ENCODE measurements around the gene PPFIBP2. TPM values are rescaled to one million over a fixed set of nuclear protein-coding genes. Genes with fewer than 3 reads are reported as not detected.

The PPFIBP2 gene
- polyA plus RNA-seq, 6 donors from 2014 or later = 3.7 to 13.3 (median 7.4) TPM

DNA sequence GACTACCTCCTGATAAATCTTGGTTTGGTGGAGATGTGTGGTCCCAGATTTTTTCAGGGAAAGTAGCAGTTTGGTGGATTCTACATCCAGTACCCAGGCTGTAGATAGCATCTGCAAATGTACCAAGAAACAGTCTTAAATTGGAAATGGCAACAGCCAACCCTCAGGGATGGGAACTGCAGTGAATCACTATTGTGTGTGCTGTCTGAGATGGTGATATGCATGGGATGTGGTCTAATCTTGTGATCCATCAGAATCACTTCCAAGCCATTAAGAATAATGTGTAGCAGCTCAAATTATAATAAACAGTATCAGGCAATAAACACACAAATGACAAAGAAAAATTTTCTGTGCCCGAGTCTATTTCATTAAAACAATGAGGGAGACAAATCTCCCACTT, 25.1 kb upstream of the PPFIBP2 start:
- no peak for ATAC-seq (ENCODE audit: low read depth in 2 of 2)
- no peak for DNase-seq

GRCh38 chr11:7489376-7489775, 24.4 kb upstream of the PPFIBP2 start:
- Mint-ChIP-seq H3K4me3 (no peak overlapping the region), H3K27me3 (no peaks in the 10 kb centered on the region), H3K36me3 (peaks cover 0 to 8% of the 10 kb centered on the region in 2 donors), H3K27ac (no peak overlapping the region), H3K4me1 (peaks cover 14 to 31% (median 30%) of the 10 kb centered on the region in 3 donors), H3K9me3 (peaks cover 0 to 2% (median 0%) of the 10 kb centered on the region in 7 donors)
- DNase-seq (no peak), ATAC-seq (ENCODE audit: low read depth in 2 of 2) (no peak)

More for the DNA sequence above, 25.1 kb upstream of the PPFIBP2 start:
- peaks cover 7 to 25% (median 24%) of the 10 kb centered on the region in 3 donors for H3K4me1 Mint-ChIP-seq
- H3K9me3 Mint-ChIP-seq = peaks cover 0 to 2% (median 0%) of the 10 kb centered on the region in 7 donors
- H3K4me3 Mint-ChIP-seq = no peak overlapping the region
- peaks cover 0 to 8% of the 10 kb centered on the region in 2 donors for H3K36me3 Mint-ChIP-seq
- H3K27ac Mint-ChIP-seq = no peak overlapping the region
- H3K27me3 Mint-ChIP-seq = no peaks in the 10 kb centered on the region

DNA sequence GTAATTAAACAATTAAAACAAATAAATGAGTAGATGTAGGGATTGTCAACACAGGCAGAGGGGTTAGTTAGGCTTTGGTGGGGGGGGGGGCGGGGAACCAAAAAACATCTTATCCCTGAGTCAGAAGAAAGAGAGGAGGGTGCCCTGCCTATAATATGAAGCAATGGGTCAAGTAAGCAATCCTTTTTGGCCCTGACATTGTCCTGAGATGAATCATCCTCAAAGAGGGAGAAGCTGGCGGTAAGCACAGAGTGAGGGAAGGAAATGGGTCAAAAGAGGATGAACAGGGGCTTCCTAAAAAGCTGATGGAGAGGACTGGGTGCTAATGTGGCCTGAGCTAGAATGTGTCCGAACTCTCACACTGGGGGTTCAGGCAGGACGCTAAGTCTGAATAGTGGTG, 23.7 kb upstream of the PPFIBP2 start:
- peaks cover 18 to 36% (median 36%) of the 10 kb centered on the region in 3 donors for H3K4me1 Mint-ChIP-seq
- H3K27ac Mint-ChIP-seq = no peak overlapping the region
- peaks cover 0 to 8% of the 10 kb centered on the region in 2 donors for H3K36me3 Mint-ChIP-seq
- peaks cover 0 to 2% (median 0%) of the 10 kb centered on the region in 7 donors for H3K9me3 Mint-ChIP-seq
- no peak overlapping the region for H3K4me3 Mint-ChIP-seq
- ATAC-seq (ENCODE audit: low read depth in 2 of 2) (no peak), DNase-seq (no peak)
- no peaks in the 10 kb centered on the region for H3K27me3 Mint-ChIP-seq

DNA sequence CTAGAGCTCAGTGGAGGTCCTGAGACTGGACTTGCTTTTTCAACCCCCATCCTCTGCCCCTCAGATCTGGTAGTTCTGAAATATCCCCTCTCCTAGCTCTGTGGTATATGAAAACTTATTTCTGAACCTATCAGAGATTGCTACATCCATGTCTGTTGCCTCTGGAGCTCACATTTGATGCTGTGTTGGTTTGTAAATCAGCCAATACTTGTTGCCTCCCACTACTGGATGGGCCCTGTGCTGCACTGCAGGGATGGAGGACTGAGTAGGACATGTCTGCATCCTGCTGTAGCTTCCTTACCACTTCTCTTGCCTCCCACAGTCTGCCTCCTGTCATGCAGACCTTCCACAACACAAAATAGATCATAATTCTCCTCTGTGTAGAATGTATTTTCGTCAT, 23.3 kb upstream of the PPFIBP2 start:
- Mint-ChIP-seq H3K4me3 (no peak overlapping the region), H3K4me1 (peaks cover 23 to 41% (median 37%) of the 10 kb centered on the region in 3 donors), H3K9me3 (peaks cover 0 to 2% (median 0%) of the 10 kb centered on the region in 7 donors), H3K36me3 (peaks cover 0 to 8% of the 10 kb centered on the region in 2 donors), H3K27ac (no peak overlapping the region), H3K27me3 (no peaks in the 10 kb centered on the region)
- no peak for DNase-seq
- ATAC-seq (ENCODE audit: low read depth in 2 of 2) = no peak

DNA sequence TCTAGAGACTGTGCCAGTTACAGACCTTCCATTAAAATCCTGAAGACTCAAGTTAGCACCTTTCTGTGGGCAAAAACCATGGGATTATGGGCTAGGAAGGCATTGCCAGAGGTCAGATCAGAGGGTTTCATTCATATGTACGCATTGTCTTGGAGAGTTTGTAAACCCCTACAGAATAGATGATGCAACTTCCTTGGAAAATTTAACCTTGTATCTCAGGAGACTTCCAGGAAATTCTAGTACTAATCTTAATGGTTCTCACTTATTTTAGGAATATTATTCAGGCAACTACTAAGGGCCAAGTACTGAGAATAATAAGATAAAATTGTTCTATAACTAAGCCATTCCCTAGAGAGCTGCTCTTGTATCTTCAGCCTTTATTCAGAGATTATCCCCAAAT, 21.5 kb upstream of the PPFIBP2 start:
- Mint-ChIP-seq H3K9me3 (peaks cover 0 to 3% (median 0%) of the 10 kb centered on the region in 7 donors), H3K4me3 (peak overlapping the region in 1 of 8 donors; percentile 59), H3K27ac (peak overlapping the region in 1 of 6 donors; percentile 28), H3K4me1 (peaks cover 34 to 58% (median 49%) of the 10 kb centered on the region in 3 donors), H3K36me3 (peaks cover 0 to 8% of the 10 kb centered on the region in 2 donors), H3K27me3 (no peaks in the 10 kb centered on the region)
- ATAC-seq (ENCODE audit: low read depth in 2 of 2) = no peak
- DNase-seq = no peak

GRCh38 chr11:7493670-7494069, 20.1 kb upstream of the PPFIBP2 start:
- ATAC-seq (ENCODE audit: low read depth in 2 of 2) (no peak), DNase-seq (no peak)
- H3K4me1 Mint-ChIP-seq = peaks cover 44 to 71% (median 63%) of the 10 kb centered on the region in 3 donors
- H3K9me3 Mint-ChIP-seq = peaks cover 0 to 3% (median 0%) of the 10 kb centered on the region in 7 donors
- H3K27ac Mint-ChIP-seq = peak overlapping the region in 2 of 6 donors; percentile 21 to 33
- H3K4me3 Mint-ChIP-seq = peak overlapping the region in 2 of 8 donors; percentile 13 to 35
- H3K27me3 Mint-ChIP-seq = no peaks in the 10 kb centered on the region
- peaks cover 0 to 8% of the 10 kb centered on the region in 2 donors for H3K36me3 Mint-ChIP-seq

DNA sequence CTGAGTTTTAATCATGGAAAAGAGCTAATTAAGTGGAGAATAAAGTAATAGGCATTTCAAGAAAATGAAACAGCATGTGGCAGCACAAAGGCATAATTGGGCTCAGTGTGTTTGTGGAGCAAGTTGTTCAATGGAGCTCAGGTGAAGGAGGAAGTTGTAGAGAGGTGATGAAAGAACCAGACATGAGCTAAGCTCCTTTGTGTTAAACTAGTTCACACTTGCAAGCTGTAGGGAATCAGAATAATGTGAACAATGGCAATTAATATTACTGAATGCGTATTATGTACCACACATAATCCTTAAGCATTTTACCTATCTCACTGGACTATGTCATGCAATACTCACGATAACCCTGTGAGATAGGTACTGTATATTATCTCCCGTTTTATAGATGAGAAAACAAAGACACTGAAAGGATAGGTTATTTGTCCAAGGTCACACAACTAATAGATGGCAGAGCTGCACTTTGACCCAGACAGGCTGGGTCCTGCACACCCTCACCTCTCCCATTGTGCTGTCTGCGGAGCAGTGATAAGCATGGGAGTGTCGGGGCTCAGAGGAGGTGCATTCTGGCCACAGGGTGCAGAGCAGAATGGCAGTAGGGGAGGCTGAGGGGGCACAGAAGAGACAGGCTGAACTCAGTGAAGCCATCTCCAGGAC, 19.6 kb upstream of the PPFIBP2 start:
- no peak for DNase-seq
- no peak for ATAC-seq (ENCODE audit: low read depth in 2 of 2)
- Mint-ChIP-seq H3K27ac (peak overlapping the region in 4 of 6 donors; percentile 21 to 72 (median 52)), H3K36me3 (peaks cover 0 to 5% of the 10 kb centered on the region in 2 donors), H3K9me3 (peaks cover 0 to 3% (median 0%) of the 10 kb centered on the region in 7 donors), H3K4me1 (peaks cover 47 to 77% (median 68%) of the 10 kb centered on the region in 3 donors), H3K27me3 (no peaks in the 10 kb centered on the region), H3K4me3 (peak overlapping the region in 3 of 8 donors; percentile 2 to 35 (median 16))

GRCh38 chr11:7495882-7496551, 17.8 kb upstream of the PPFIBP2 start:
- peak overlapping the region; percentile 95 to 100 (median 97) for H3K27ac Mint-ChIP-seq
- H3K9me3 Mint-ChIP-seq = peaks cover 0 to 3% (median 0%) of the 10 kb centered on the region in 7 donors
- ATAC-seq (ENCODE audit: low read depth in 2 of 2) (peak; percentile 82 to 91), DNase-seq (peak; percentile 75)
- H3K4me3 Mint-ChIP-seq = peak overlapping the region in 7 of 8 donors; percentile 1 to 80 (median 71)
- H3K4me1 Mint-ChIP-seq = peaks cover 47 to 82% (median 76%) of the 10 kb centered on the region in 3 donors
- H3K36me3 Mint-ChIP-seq = no peaks in the 10 kb centered on the region
- H3K27me3 Mint-ChIP-seq = no peaks in the 10 kb centered on the region

GRCh38 chr11:7498193-7498592, 15.6 kb upstream of the PPFIBP2 start:
- ATAC-seq (ENCODE audit: low read depth in 2 of 2) = peak in 1 of 2 donors; percentile 29
- peaks cover 44 to 65% (median 61%) of the 10 kb centered on the region in 3 donors for H3K4me1 Mint-ChIP-seq
- DNase-seq = no peak
- no peaks in the 10 kb centered on the region for H3K27me3 Mint-ChIP-seq
- H3K9me3 Mint-ChIP-seq = peaks cover 0 to 3% (median 0%) of the 10 kb centered on the region in 7 donors
- peak overlapping the region in 5 of 6 donors; percentile 57 to 98 (median 95) for H3K27ac Mint-ChIP-seq
- H3K36me3 Mint-ChIP-seq = no peaks in the 10 kb centered on the region
- H3K4me3 Mint-ChIP-seq = peak overlapping the region in 6 of 8 donors; percentile 5 to 68 (median 37)

GRCh38 chr11:7499081-7499480, 14.7 kb upstream of the PPFIBP2 start:
- Mint-ChIP-seq H3K4me1 (peaks cover 36 to 56% (median 54%) of the 10 kb centered on the region in 3 donors), H3K27me3 (no peaks in the 10 kb centered on the region), H3K27ac (peak overlapping the region in 4 of 6 donors; percentile 48 to 96 (median 64)), H3K4me3 (no peak overlapping the region), H3K36me3 (no peaks in the 10 kb centered on the region), H3K9me3 (peaks cover 0 to 3% (median 0%) of the 10 kb centered on the region in 7 donors)
- no peak for ATAC-seq (ENCODE audit: low read depth in 2 of 2)
- DNase-seq = no peak

DNA sequence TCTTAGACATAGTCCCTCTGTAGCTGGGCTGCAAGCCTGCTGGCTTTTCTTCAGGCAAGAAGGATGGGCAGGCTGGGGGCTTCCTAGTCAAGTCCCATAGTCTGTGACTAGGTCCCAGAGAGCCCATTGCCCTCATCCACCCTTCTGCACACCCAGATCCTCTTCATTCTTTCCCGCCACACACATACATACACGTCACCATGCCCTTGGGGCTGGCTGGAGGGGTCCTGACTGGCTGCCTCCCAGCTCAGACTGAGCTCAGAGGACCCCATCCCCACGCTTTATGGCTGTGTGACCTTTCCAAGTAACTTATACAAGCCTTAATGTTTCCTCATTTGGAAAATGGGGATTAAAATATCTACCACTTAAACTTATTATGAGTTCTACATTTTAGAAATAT, 13.5 kb upstream of the PPFIBP2 start:
- H3K4me3 Mint-ChIP-seq = no peak overlapping the region
- no peaks in the 10 kb centered on the region for H3K36me3 Mint-ChIP-seq
- peaks cover 27 to 47% (median 43%) of the 10 kb centered on the region in 3 donors for H3K4me1 Mint-ChIP-seq
- H3K27ac Mint-ChIP-seq = peak overlapping the region in 2 of 6 donors; percentile 7 to 9
- DNase-seq = no peak
- no peak for ATAC-seq (ENCODE audit: low read depth in 2 of 2)
- H3K27me3 Mint-ChIP-seq = no peaks in the 10 kb centered on the region
- peaks cover 0 to 3% (median 0%) of the 10 kb centered on the region in 7 donors for H3K9me3 Mint-ChIP-seq

DNA sequence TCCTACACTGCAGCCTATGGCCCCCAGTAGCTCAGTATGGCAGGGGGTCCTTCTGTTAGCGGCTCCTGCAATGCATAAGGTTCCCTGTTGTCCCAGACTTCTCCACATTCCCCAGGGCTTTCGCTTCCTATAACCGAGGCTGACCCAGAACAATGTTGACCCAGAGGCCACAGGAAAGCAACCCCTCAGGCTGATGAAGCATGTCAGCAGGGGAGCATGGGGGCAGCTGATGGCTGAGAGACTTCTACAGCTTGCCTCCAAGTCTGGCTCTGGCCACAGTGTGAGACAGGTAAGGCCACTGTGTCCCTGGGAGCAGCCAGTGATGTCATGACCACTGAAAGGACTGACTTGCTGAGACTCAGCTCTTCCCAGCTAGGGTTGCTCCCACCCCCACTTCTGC, 12.5 kb upstream of the PPFIBP2 start:
- Mint-ChIP-seq H3K4me1 (peaks cover 23 to 47% (median 43%) of the 10 kb centered on the region in 3 donors), H3K27ac (no peak overlapping the region), H3K4me3 (no peak overlapping the region), H3K9me3 (peaks cover 0 to 3% (median 0%) of the 10 kb centered on the region in 7 donors), H3K36me3 (peaks cover 0 to 1% of the 10 kb centered on the region in 2 donors), H3K27me3 (no peaks in the 10 kb centered on the region)
- DNase-seq (no peak), ATAC-seq (ENCODE audit: low read depth in 2 of 2) (no peak)

DNA sequence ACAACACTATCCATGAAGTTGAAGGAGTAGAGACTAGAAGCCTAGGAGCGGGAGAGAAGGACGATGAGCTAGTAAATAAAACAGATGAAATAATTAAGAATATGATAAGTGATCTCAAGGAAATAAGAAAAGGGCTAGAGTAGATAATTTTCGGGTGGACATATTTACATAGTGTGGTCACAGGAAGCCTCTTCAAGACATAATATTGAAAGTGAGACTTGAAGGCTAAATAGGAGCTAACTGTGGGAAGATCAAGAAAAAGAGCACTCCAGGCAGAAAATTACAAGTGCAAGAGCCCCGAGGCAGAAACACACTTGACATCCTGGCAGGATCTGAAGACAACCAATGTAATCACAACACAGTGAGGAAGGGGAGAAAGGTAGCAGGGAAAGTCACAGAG, 11.9 kb upstream of the PPFIBP2 start:
- no peaks in the 10 kb centered on the region for H3K9me3 Mint-ChIP-seq
- H3K27ac Mint-ChIP-seq = no peak overlapping the region
- no peaks in the 10 kb centered on the region for H3K27me3 Mint-ChIP-seq
- H3K4me1 Mint-ChIP-seq = peaks cover 25 to 47% (median 45%) of the 10 kb centered on the region in 3 donors
- no peak overlapping the region for H3K4me3 Mint-ChIP-seq
- ATAC-seq (ENCODE audit: low read depth in 2 of 2) = no peak
- H3K36me3 Mint-ChIP-seq = peaks cover 0 to 7% of the 10 kb centered on the region in 2 donors
- DNase-seq = no peak

All from naive B cell (primary cell).